Endothelial cell of umbilical vein (primary cell): ENCODE data around the gene LST1.

Experiments
- EZH2 ChIP-seq: IDR thresholded peaks from 2 replicates; pipeline ENCODE4 v1.6.1; 2012; ENCODE audit warnings: borderline replicate concordance, low read depth, mild to moderate bottlenecking, moderate library complexity, low read length, inconsistent platforms; ENCODE audit not compliant: severe bottlenecking
- FOS ChIP-seq: IDR thresholded peaks from 2 replicates; pipeline ENCODE4 v1.6.1; 2011; ENCODE audit warnings: mild to moderate bottlenecking, low read length, moderate library complexity, borderline replicate concordance; ENCODE audit not compliant: insufficient read depth
- MYC ChIP-seq: IDR thresholded peaks from one replicate; pipeline ENCODE4 v1.6.1; 2011; ENCODE audit warnings: mild to moderate bottlenecking, low read depth, low read length
- POLR2A ChIP-seq: IDR thresholded peaks from 2 replicates; pipeline ENCODE4 v1.6.1; 2012; ENCODE audit warnings: low read depth, mild to moderate bottlenecking, control low read depth, low read length
- POLR2AphosphoS5 ChIP-seq: IDR thresholded peaks from 2 replicates; pipeline ENCODE4 v1.6.1; 2012; ENCODE audit warnings: low read depth, mild to moderate bottlenecking, control low read depth, low read length, moderate library complexity; ENCODE audit not compliant: insufficient read depth
- TF ChIP-seq, protein P1 (sequence below): IDR thresholded peaks from 2 replicates; pipeline ENCODE4 v1.6.1; 2011; ENCODE audit not compliant: insufficient read depth, insufficient read length
- TF ChIP-seq, protein P2 (sequence below), 2 donors: IDR thresholded peaks; 1 replicate in 1 of 2; 2 replicates in 1 of 2; pipeline ENCODE4 v1.5.1; 2011; ENCODE audit warnings: low read length in 2 of 2, mild to moderate bottlenecking in 2 of 2, moderate library complexity in 2 of 2, control low read depth in 1 of 2, inconsistent platforms in 1 of 2, low read depth in 1 of 2; ENCODE audit not compliant: insufficient read depth in 1 of 2; ENCODE audit errors: extremely low read depth in 1 of 2

DNA sequence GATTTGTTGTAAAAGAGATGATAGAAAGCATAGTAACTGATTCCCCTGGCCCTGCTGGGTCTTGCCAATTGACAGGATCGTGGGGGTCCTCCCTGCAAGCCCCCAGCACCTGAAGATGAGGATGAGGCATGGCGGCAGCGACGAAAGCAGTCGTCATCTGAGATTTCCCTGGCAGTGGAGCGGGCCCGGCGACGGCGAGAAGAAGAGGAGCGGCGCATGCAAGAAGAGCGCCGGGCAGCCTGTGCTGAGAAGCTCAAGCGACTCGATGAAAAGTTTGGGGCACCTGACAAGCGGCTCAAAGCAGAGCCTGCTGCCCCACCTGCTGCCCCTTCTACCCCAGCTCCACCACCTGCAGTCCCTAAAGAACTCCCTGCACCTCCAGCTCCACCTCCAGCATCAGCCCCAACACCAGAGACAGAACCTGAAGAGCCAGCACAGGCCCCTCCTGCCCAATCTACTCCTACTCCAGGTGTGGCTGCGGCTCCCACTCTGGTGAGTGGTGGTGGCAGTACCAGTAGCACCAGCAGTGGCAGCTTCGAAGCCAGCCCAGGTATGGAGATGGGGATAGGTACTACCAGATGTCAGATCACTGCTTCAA, 41.7 kb downstream of the LST1 start:
- TF ChIP-seq, protein P1, sequence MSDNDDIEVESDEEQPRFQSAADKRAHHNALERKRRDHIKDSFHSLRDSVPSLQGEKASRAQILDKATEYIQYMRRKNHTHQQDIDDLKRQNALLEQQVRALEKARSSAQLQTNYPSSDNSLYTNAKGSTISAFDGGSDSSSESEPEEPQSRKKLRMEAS: no peak
- TF ChIP-seq EZH2 (no peak), POLR2A (no peak), POLR2AphosphoS5 (no peak), MYC (no peak), FOS (no peak)
- TF ChIP-seq, protein P2, sequence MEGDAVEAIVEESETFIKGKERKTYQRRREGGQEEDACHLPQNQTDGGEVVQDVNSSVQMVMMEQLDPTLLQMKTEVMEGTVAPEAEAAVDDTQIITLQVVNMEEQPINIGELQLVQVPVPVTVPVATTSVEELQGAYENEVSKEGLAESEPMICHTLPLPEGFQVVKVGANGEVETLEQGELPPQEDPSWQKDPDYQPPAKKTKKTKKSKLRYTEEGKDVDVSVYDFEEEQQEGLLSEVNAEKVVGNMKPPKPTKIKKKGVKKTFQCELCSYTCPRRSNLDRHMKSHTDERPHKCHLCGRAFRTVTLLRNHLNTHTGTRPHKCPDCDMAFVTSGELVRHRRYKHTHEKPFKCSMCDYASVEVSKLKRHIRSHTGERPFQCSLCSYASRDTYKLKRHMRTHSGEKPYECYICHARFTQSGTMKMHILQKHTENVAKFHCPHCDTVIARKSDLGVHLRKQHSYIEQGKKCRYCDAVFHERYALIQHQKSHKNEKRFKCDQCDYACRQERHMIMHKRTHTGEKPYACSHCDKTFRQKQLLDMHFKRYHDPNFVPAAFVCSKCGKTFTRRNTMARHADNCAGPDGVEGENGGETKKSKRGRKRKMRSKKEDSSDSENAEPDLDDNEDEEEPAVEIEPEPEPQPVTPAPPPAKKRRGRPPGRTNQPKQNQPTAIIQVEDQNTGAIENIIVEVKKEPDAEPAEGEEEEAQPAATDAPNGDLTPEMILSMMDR (IDR thresholded peaks at IDR 0.05; ENCODE audit: extremely low read depth in 1 of 2, insufficient read depth in 1 of 2, low read depth in 1 of 2, low read length in 2 of 2): no peak
